Thyroid gland (tissue), 4 donors: Measurements from ENCODE around the gene PARD3. TPM values are rescaled to one million over a fixed set of nuclear protein-coding genes. Genes with fewer than 3 reads are reported as not detected.

Experiments used
- DNase-seq, 2 donors: peaks; one replicate each; pipeline ENCODE4 v3.0.0-alpha.2; 2019
- H3K27ac ChIP-seq, 3 donors: fragments of 200-600 bp; sonication (generic); 1 replicate in 2 of 3; 2 replicates in 1 of 3; pipeline ENCODE4 v1.5.1; 2016 to 2019; ENCODE audit warnings: mild to moderate bottlenecking in 1 of 3, moderate library complexity in 1 of 3
- H3K27me3 ChIP-seq: fragments of 200-600 bp; sonication (generic); one replicate; pipeline ENCODE4 v1.5.1; 2019
- H3K36me3 ChIP-seq, 2 donors: fragments of 200-600 bp; sonication (generic); one replicate each; pipeline ENCODE4 v1.5.1; 2016 to 2019
- H3K4me1 ChIP-seq, 2 donors: fragments of 200-600 bp; sonication (generic); one replicate each; pipeline ENCODE4 v1.5.1; 2017 to 2019
- H3K4me3 ChIP-seq, 3 donors: fragments of 200-600 bp; sonication (generic); replicated peaks in 1 of 3; 1 replicate in 2 of 3; 2 replicates in 1 of 3; pipeline ENCODE4 v1.5.1; 2016; ENCODE audit warnings: mild to moderate bottlenecking in 1 of 3
- H3K9me3 ChIP-seq: fragments of 200-600 bp; sonication (generic); one replicate; pipeline ENCODE4 v1.5.1; 2017
- POLR2A ChIP-seq, 2 donors: fragments of 450-650 bp; IDR thresholded peaks; one replicate each; pipeline ENCODE4 v1.6.1; 2017; ENCODE audit warnings: antibody characterized with exemption in 2 of 2, mild to moderate bottlenecking in 2 of 2, moderate library complexity in 1 of 2
- WGBS, 2 donors: methylation state at CpG; one replicate each; pipeline ENCODE4 v1.1.5; 2017; 5-methylcytosine and 5-hydroxymethylcytosine counted together
- intact Hi-C: fragments of 100-400 bp; cut with DNase I; formaldehyde crosslinking; loops from one replicate; pipeline ENCODE4 v1.15.1; 2023
- total RNA-seq, 4 donors: library from RNA; depleted of rRNA; stranded (reverse); fragments of >200 nt; gene quantifications; one replicate each; pipeline ENCODE4 v1.2.3, GENCODE V29; 2016
- TF ChIP-seq, protein P1 (sequence below), 6 experiments: fragments of 200-600 bp in 3 of 6; fragments of 450-650 bp in 3 of 6; sonication (generic) in 3 of 6; IDR thresholded peaks; one replicate each; pipeline ENCODE4 v1.5.1; 2016 to 2019; ENCODE audit warnings: antibody characterized with exemption in 6 of 6, mild to moderate bottlenecking in 2 of 6, inconsistent platforms in 1 of 6, moderate library complexity in 1 of 6

Gene PARD3
- total RNA-seq, 4 donors from 2014 or later: 48.6 to 88.4 (median 57.7) TPM

DNA sequence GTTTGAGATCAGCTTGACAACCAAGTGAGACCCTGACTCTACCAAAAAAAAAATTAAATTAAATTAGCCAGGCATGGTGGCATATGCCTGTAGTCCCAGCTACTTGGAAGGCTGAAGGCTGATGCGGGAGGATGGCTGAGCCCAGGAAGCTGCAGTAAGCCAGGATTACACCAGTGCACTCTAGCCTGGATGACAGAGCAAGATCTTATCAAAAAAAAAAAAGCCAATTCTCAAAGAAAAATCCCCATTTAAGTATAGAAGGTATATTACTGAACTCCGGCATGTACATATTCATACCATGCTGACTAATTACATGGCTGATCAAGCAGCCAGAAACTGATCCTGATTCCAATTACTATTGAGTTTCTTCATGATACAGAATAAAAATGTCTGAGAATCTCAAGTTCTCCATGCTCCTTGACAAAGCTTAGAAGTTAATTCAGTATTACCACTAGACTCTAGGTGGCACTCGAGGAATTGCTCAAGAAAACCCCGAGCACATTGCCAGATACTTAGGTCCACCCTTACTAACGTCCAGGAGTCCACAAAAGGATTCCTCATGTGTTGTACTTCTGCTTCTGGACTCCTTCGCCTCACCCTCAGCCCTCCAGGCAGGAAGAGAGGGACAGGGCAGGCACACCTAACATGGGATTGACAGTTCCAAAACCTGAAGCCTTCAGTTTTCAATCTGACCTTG, 148.9 kb downstream of the PARD3 start:
- DNase-seq: peak; percentile 67 to 69
- Histone ChIP-seq H3K9me3 (no peaks in the 10 kb centered on the region), H3K36me3 (no peaks in the 10 kb centered on the region), H3K4me3 (no peak overlapping the region), H3K27me3 (no peaks in the 10 kb centered on the region), H3K4me1 (no peaks in the 10 kb centered on the region), H3K27ac (no peak overlapping the region)
- TF ChIP-seq, protein P1, sequence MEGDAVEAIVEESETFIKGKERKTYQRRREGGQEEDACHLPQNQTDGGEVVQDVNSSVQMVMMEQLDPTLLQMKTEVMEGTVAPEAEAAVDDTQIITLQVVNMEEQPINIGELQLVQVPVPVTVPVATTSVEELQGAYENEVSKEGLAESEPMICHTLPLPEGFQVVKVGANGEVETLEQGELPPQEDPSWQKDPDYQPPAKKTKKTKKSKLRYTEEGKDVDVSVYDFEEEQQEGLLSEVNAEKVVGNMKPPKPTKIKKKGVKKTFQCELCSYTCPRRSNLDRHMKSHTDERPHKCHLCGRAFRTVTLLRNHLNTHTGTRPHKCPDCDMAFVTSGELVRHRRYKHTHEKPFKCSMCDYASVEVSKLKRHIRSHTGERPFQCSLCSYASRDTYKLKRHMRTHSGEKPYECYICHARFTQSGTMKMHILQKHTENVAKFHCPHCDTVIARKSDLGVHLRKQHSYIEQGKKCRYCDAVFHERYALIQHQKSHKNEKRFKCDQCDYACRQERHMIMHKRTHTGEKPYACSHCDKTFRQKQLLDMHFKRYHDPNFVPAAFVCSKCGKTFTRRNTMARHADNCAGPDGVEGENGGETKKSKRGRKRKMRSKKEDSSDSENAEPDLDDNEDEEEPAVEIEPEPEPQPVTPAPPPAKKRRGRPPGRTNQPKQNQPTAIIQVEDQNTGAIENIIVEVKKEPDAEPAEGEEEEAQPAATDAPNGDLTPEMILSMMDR (IDR thresholded peaks at IDR 0.05): peak; percentile 27 to 88 (median 72)
- TF ChIP-seq POLR2A (IDR thresholded peaks at IDR 0.05): no peak
- 14 to 18% methylated on average over 6 of the region's 6 CpGs for WGBS, 2 donors
- intact Hi-C loops: loop anchor here (10.0 kb wide), 1 partner anchor 299 kb away; no protein-coding TSS in a partner anchor

DNA sequence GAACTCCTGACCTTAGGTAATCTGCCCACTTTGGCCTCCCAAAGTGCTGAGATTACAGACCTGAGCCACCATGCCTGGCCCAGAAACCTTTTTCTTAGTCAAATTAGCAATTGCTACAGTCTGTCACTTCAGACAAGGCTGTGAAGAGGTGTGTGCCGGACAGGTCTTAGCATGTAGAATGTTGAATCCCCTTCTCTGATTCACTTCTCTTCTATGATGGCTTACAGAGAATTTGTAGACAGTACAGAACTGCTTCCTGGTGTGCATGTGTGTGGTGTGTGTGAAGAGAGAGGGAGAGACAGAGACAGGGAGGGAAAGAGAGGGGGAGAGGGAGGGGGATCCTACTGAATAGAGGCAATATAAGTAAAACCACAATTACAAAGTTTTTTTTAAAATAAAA, 150.4 kb downstream of the PARD3 start:
- DNase-seq: no peak

DNA sequence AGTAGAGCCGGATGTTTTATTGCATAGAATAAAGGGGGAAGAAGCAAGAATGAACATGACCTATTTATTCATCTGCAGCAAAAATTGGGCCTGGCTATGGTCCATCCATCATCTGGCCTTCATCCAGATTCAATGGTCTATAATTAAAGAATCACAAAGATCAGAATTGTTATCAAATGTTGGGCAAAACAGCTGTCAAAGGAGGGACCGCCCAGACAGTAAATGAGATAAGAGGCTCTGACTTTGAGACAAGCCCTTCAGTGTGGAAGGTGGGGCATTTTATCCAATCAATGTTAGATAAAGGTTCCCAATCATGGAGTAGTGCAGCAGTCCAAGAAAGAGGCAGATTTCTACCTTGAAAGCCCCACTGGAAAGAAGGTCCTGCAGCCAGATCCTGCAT, 153.5 kb downstream of the PARD3 start:
- H3K4me3 ChIP-seq: no peak overlapping the region
- intact Hi-C loops: loop anchor here (10.0 kb wide), 1 partner anchor 303 kb away; no protein-coding TSS in a partner anchor
- H3K36me3 ChIP-seq: no peaks in the 10 kb centered on the region
- DNase-seq: no peak
- no peaks in the 10 kb centered on the region for H3K9me3 ChIP-seq
- 84 to 90% methylated on average over 2 of the region's 2 CpGs for WGBS, 2 donors
- H3K27me3 ChIP-seq: no peaks in the 10 kb centered on the region
- H3K27ac ChIP-seq: no peak overlapping the region
- TF ChIP-seq, protein P1 (IDR thresholded peaks at IDR 0.05): no peak
- no peak for TF ChIP-seq POLR2A (IDR thresholded peaks at IDR 0.05)
- H3K4me1 ChIP-seq: peaks cover 0 to 4% of the 10 kb centered on the region in 2 donors

More for the DNA sequence above, 150.4 kb downstream of the PARD3 start:
- WGBS, 2 donors: 96 to 100% methylated on average over 1 of the region's 1 CpG
- no peak overlapping the region for H3K27ac ChIP-seq
- H3K4me1 ChIP-seq: no peaks in the 10 kb centered on the region
- H3K27me3 ChIP-seq: no peaks in the 10 kb centered on the region
- intact Hi-C loops: loop anchor here (10.0 kb wide), 1 partner anchor 300 kb away; no protein-coding TSS in a partner anchor
- H3K4me3 ChIP-seq: no peak overlapping the region
- no peaks in the 10 kb centered on the region for H3K36me3 ChIP-seq
- TF ChIP-seq, protein P1 (IDR thresholded peaks at IDR 0.05): no peak
- TF ChIP-seq POLR2A (IDR thresholded peaks at IDR 0.05): no peak
- H3K9me3 ChIP-seq: no peaks in the 10 kb centered on the region

DNA sequence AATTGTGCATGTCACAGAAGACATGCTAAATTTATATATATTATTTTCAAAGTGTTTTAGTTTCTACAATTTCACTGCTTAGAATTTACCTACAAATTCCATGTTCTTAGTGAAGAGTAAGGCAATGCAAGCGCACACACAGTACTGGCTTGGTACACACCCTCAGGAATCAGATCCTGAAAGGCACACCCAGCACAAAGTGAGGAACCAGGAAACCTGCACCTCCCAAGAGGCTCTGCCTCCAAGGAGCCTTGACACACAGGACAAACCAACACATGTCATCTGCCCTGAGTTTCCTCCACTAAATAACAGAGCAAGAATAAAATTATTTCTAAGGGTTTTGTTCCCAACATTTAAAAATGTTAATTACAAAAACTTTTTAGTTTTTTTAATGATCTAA, 156.2 kb downstream of the PARD3 start:
- no peak overlapping the region for H3K27ac ChIP-seq
- DNase-seq: no peak
- no peak overlapping the region for H3K4me3 ChIP-seq
- H3K27me3 ChIP-seq: no peaks in the 10 kb centered on the region
- peaks cover 4% of the 10 kb centered on the region in 2 donors for H3K4me1 ChIP-seq
- H3K36me3 ChIP-seq: no peaks in the 10 kb centered on the region
- 84 to 86% methylated on average over 1 of the region's 1 CpG for WGBS, 2 donors
- intact Hi-C loops: no loop called here
- no peaks in the 10 kb centered on the region for H3K9me3 ChIP-seq
- TF ChIP-seq POLR2A (IDR thresholded peaks at IDR 0.05): no peak
- TF ChIP-seq, protein P1 (IDR thresholded peaks at IDR 0.05): no peak

DNA sequence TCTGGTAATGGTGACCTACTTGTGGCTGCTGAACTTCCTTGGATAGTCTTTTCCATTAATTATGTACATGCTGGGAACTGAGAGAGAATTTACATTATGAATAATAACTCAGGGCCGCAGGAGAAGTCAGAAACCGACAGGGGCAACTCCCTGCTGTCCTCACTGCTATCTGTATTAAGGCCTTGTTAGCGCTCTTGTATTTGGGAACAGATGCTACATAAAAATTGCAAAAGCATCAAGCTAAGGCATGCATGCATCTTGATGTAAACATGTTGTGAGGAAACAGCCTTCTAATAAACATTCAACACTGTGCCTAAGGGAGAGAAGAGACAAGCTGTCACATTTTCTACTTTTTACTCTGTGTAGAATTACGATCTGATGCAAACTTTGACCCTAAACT, 158.4 kb downstream of the PARD3 start:
- Histone ChIP-seq H3K27me3 (no peaks in the 10 kb centered on the region), H3K9me3 (no peaks in the 10 kb centered on the region), H3K27ac (no peak overlapping the region), H3K4me3 (no peak overlapping the region), H3K36me3 (no peaks in the 10 kb centered on the region), H3K4me1 (peaks cover 9 to 17% of the 10 kb centered on the region in 2 donors)
- no peak for DNase-seq
- WGBS, 2 donors: 88 to 94% methylated on average over 4 of the region's 4 CpGs
- intact Hi-C loops: no loop called here
- TF ChIP-seq, protein P1 (IDR thresholded peaks at IDR 0.05): no peak
- TF ChIP-seq POLR2A (IDR thresholded peaks at IDR 0.05): no peak
